Ovary (tissue), 9 donors: ENCODE data around the gene CEP72. TPM values are rescaled to one million over a fixed set of nuclear protein-coding genes. Genes with fewer than 3 reads are reported as not detected.

ENCODE experiments used
- DNase-seq, 5 donors: peaks; one replicate each; pipeline ENCODE4 v3.0.0-alpha.2; 2019 to 2020
- H3K27ac ChIP-seq, 2 donors: fragments of 200-600 bp; one replicate each; pipeline versions ENCODE4 v1.5.1 to v1.8.0; 2019 to 2022
- H3K27me3 ChIP-seq: fragments of 200-600 bp; one replicate; pipeline ENCODE4 v1.8.0; 2022
- H3K36me3 ChIP-seq: fragments of 200-600 bp; sonication (generic); one replicate; pipeline ENCODE4 v1.5.1; 2019
- H3K4me1 ChIP-seq: one replicate; pipeline ENCODE4 v1.8.1; 2013; ENCODE audit warnings: mild to moderate bottlenecking, moderate library complexity; ENCODE audit not compliant: insufficient read depth
- H3K4me3 ChIP-seq: fragments of 200-600 bp; sonication (generic); one replicate; pipeline ENCODE4 v1.5.1; 2017
- H3K9me3 ChIP-seq, 2 donors: fragments of 200-600 bp in 1 of 2; sonication (generic) in 1 of 2; one replicate each; pipeline versions ENCODE4 v1.5.1 to v1.8.1; 2013 to 2019; ENCODE audit warnings: mild to moderate bottlenecking in 1 of 2, moderate library complexity in 1 of 2
- EP300 ChIP-seq: sonication (generic); formaldehyde crosslinking; IDR thresholded peaks from one replicate; pipeline ENCODE4 v1.6.1; 2017; ENCODE audit warnings: antibody characterized with exemption
- POLR2A ChIP-seq: fragments of 450-650 bp; IDR thresholded peaks from one replicate; pipeline ENCODE4 v1.6.1; 2017; ENCODE audit warnings: antibody characterized with exemption, mild to moderate bottlenecking, moderate library complexity
- WGBS, 3 donors: extraction: QIAGEN DNeasy Blood & Tissue Kit in 1 of 3; methylation state at CpG; one replicate each; pipeline versions ENCODE4 v1.1.5 to v1.1.7; 2013 to 2017; 5-methylcytosine and 5-hydroxymethylcytosine counted together
- intact Hi-C, 4 donors: fragments of 100-400 bp; cut with DNase I; formaldehyde crosslinking; loops; one replicate each; pipeline versions ENCODE4 v1.11.0 to v1.15.1; 2022 to 2023
- polyA plus RNA-seq, 2 donors: library from polyadenylated mRNA; stranded (reverse); fragments of 200-250 nt in 1 of 2; fragments of 350-450 nt in 1 of 2; fragmentation: Illumina TruSeq in 1 of 2; extraction: RNeasy Lipid Tissue Mini Kit (QIAGEN cat#74804) in 1 of 2; gene quantifications; one replicate each; pipeline ENCODE4 v1.2.3, GENCODE V29; 2013 to 2014
- total RNA-seq, 7 donors: library from RNA; depleted of rRNA in 2 of 7; stranded (reverse); fragments of >200 nt in 2 of 7; fragmentation: NEBNext Ultra II Directional in 3 of 7; extraction: Animal tissue kit (Norgen Biotek cat#: 25700) in 3 of 7; gene quantifications; one replicate each; pipeline versions ENCODE4 v1.1.0 to v1.2.4, GENCODE V29; 2016 to 2023
- TF ChIP-seq, protein P1 (sequence below), 3 donors: fragments of 450-650 bp in 2 of 3; fragments of 200-600 bp in 1 of 3; IDR thresholded peaks; one replicate each; pipeline versions ENCODE4 v1.5.1 to v1.8.0; 2016 to 2022; ENCODE audit warnings: antibody characterized with exemption in 3 of 3, mild to moderate bottlenecking in 1 of 3
- donor health status: DM: no; HTN: no; CAD: no; lungs with moderate emphysema.
- donor health status: DM: no; HTN: no; CAD: no.
- donor health status: Bipolar disorder and iron deficiency.
- donor health status: DM: yes; HTN: yes; CAD: no.
- donor health status: DM: no; HTN: no; CAD: no.
- donor health status: DM: yes; HTN: yes; CAD: no.

The CEP72 gene
- total and polyA plus RNA-seq, 9 donors = 1.6 to 11.2 (median 7.7) TPM

DNA sequence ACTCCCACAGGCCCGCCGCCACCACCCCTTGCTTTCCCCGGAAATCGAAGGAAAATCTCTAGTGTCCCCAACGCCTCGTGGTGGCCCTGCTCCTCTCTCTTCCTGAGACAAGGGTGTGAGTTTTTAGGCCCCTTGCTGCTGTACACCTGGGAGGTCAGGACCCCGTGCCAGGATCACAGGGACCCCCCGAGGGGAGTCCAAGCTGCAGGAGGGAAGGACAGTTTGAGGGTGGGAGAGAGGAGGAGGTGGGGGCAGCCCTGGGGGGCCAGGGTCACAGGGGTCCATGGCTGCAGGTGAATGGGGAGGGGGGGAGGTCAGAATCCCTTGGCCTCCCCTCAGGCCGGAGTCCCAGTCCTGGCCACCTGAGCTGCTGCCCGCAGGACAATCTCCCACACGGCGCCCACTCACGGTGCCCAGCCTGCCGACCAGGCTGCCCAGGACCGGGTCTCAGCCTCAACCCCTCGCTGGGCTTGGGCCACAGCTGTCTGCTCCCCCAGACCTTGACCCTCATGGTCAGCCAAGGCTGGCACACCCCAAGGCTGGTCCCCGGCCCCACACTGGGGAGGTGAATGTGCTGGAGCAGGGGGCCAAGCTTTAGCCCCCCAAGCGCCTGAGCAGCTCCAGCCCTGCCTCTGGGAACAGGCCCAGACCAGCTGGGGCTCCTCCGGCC is 61.2 kb downstream of the CEP72 start:
- Histone ChIP-seq H3K9me3 (no peaks in the 10 kb centered on the region), H3K36me3 (no peaks in the 10 kb centered on the region), H3K27ac (no peak overlapping the region), H3K4me3 (no peak overlapping the region), H3K4me1 (peaks cover 33% of the 10 kb centered on the region), H3K27me3 (no peaks in the 10 kb centered on the region)
- no peak for DNase-seq
- 11 to 17% (median 17%) methylated on average over 18 to 19 of the region's 19 CpGs for WGBS, 3 donors
- TF ChIP-seq EP300 (no peak), POLR2A (no peak)
- TF ChIP-seq, protein P1, sequence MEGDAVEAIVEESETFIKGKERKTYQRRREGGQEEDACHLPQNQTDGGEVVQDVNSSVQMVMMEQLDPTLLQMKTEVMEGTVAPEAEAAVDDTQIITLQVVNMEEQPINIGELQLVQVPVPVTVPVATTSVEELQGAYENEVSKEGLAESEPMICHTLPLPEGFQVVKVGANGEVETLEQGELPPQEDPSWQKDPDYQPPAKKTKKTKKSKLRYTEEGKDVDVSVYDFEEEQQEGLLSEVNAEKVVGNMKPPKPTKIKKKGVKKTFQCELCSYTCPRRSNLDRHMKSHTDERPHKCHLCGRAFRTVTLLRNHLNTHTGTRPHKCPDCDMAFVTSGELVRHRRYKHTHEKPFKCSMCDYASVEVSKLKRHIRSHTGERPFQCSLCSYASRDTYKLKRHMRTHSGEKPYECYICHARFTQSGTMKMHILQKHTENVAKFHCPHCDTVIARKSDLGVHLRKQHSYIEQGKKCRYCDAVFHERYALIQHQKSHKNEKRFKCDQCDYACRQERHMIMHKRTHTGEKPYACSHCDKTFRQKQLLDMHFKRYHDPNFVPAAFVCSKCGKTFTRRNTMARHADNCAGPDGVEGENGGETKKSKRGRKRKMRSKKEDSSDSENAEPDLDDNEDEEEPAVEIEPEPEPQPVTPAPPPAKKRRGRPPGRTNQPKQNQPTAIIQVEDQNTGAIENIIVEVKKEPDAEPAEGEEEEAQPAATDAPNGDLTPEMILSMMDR (IDR thresholded peaks at IDR 0.05) = no peak
- intact Hi-C loops = loop anchor here (5.0 to 10.0 kb wide), 4 partner anchors 219 to 492 kb away; partner anchors contain the start of genes BRD9 (in 2 of the 4) and TRIP13 (in 2 of the 4)

DNA sequence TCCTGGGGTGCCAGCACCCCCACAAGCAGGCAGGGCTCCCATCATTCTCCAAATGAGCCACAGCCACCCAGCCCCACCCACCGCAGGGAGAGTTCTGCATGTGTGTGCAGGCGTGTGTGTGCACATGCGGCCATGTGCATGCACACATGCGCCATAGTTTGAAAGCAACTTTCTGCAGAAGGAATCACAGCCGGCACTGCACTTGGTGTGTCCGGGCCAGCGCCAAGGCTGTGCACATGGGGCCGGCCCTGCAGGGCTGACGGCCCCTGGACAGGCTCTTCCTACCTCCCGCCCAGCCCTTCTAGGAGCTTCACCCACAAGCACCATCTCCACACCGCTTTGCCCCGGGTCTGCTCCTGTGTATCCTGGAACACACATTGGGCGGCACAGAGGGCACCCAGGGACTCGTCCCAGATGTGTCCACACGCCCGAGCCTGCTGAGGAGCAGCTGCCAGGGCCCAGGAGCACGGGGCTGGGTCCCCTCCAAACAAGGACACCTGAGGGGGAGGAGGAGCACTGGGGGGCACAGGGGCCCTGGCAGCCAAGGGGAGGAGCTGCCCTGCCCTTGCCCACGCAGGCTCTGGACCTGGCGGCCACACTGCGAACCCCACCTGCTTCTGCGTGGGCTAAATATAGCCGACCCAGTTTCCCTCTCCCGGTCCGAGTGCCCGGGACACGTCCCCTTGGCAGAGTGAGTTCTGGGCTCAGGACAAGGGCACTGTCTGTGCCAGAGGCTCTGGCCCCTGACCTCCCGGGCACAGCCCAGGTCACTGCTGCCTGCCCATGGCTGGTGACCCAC is 61.9 kb downstream of the CEP72 start:
- no peak overlapping the region for H3K4me3 ChIP-seq

DNA sequence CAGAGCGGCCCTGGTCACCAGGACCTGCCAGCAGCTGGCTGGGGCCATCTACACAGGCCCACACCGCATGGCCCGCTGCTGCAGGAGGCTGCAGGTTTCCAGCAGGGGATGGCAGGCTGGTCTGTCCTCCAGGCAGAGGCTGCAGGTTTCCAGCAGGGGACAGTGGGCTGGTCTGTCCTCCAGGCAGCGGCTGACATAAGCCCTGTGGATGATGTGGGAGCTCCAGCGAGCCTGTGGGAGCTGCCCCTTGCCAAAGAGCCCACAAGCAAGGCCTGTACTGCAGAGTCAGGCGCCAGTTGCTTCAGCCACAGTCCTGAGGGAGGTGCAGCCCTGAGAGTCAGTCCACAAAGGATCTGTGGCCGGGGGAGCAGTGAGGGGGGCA is 62.5 kb downstream of the CEP72 start:
- DNase-seq = peak in 2 of 5 donors; percentile 13 to 25
- Histone ChIP-seq H3K9me3 (no peaks in the 10 kb centered on the region), H3K27me3 (no peaks in the 10 kb centered on the region), H3K27ac (no peak overlapping the region), H3K4me3 (no peak overlapping the region), H3K36me3 (no peaks in the 10 kb centered on the region), H3K4me1 (peaks cover 33% of the 10 kb centered on the region)
- TF ChIP-seq, protein P1 (IDR thresholded peaks at IDR 0.05) = no peak
- TF ChIP-seq EP300 (no peak), POLR2A (no peak)
- intact Hi-C loops = loop anchor here (5.0 to 10.0 kb wide), 4 partner anchors 218 to 490 kb away; partner anchors contain the start of genes BRD9 (in 2 of the 4) and TRIP13 (in 2 of the 4)
- WGBS, 3 donors = 28 to 34% (median 29%) methylated on average over 6 to 7 of the region's 7 CpGs

More for the DNA sequence above, 61.9 kb downstream of the CEP72 start:
- H3K36me3 ChIP-seq = no peaks in the 10 kb centered on the region
- DNase-seq = peak in 1 of 5 donors; percentile 32
- 15 to 29% (median 15%) methylated on average over 26 to 27 of the region's 27 CpGs for WGBS, 3 donors
- H3K27me3 ChIP-seq = no peaks in the 10 kb centered on the region
- TF ChIP-seq POLR2A (no peak), EP300 (no peak)
- TF ChIP-seq, protein P1 (IDR thresholded peaks at IDR 0.05) = no peak
- H3K9me3 ChIP-seq = no peaks in the 10 kb centered on the region
- no peak overlapping the region for H3K27ac ChIP-seq
- H3K4me1 ChIP-seq = peaks cover 33% of the 10 kb centered on the region
- intact Hi-C loops = loop anchor here (5.0 to 10.0 kb wide), 4 partner anchors 218 to 491 kb away; partner anchors contain the start of genes BRD9 (in 2 of the 4) and TRIP13 (in 2 of the 4)

DNA sequence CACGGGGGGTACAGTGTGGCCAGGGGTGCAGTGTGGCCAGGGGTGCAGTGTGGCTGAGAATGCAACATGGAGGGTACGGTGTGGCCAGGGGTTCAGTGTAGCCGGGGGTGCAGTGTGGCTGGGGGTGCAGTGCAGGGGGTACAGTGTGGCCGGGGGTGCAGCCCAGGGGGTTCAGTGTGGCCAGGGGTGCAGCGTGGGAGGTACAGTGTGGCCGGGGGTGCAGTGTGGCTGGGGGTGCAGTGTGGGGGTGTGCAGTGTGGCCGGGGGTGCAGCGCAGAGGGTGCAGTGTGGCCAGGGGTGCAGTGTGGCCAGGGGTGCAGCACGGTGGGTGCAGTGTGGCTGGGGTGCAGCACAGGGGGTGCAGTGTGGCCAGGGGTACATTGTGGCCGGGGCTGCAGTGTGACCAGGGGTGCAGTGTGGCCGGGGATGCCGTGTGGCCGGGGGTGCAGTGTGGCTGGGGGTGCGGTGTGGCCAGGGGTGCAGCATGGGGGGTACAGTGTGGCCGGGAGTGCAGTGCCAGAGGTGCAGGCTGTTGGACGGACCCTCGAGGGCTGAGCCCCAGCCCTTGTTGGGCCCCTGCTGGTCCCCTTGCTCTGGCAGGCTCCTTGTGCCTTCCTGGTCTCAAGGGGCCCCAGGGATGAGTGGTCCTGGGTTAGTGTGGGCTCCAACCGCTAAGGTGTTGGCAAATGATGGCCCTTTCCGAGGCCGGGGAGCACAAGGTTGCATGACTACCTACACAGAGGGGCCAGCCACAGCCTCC is 63.2 kb downstream of the CEP72 start:
- 57 to 74% (median 57%) methylated on average over 17 to 20 of the region's 20 CpGs for WGBS, 3 donors
- intact Hi-C loops = loop anchor here in 1 of 4 donors (10.0 kb wide), 1 partner anchor 490 kb away; no protein-coding TSS in a partner anchor
- TF ChIP-seq EP300 = no peak
- TF ChIP-seq POLR2A = no peak
- TF ChIP-seq, protein P1 (IDR thresholded peaks at IDR 0.05) = no peak
- Histone ChIP-seq H3K4me1 (peaks cover 33% of the 10 kb centered on the region), H3K27ac (no peak overlapping the region), H3K4me3 (no peak overlapping the region), H3K36me3 (no peaks in the 10 kb centered on the region), H3K9me3 (no peaks in the 10 kb centered on the region), H3K27me3 (no peaks in the 10 kb centered on the region)
- peak in 2 of 5 donors; percentile 9 to 16 for DNase-seq
